Islet of Langerhans (tissue), 1 donor: Measurements from ENCODE around the gene HSF5.

Source experiments
- FAIRE-seq: peaks from one replicate; lab custom pipeline; 2011; peaks lifted over from hg19 to GRCh38; lab: Jason Lieb, UNC

Gene HSF5

GRCh38 chr17:58383892-58384462, 104.2 kb downstream of the HSF5 start:
- no peak for FAIRE-seq

- no peak for FAIRE-seq
Measured at GRCh38 chr17:58382872-58383242, 105.4 kb downstream of the HSF5 start.

GRCh38 chr17:58382108-58382871, 105.9 kb downstream of the HSF5 start:
- no peak for FAIRE-seq

- FAIRE-seq, result no peak
Measured at GRCh38 chr17:58381124-58382035, 106.8 kb downstream of the HSF5 start.

- FAIRE-seq, result no peak
Measured at GRCh38 chr17:58380207-58381123, 107.7 kb downstream of the HSF5 start.

GRCh38 chr17:58379511-58379824, 108.7 kb downstream of the HSF5 start:
- no peak for FAIRE-seq

- no peak for FAIRE-seq
Measured at GRCh38 chr17:58378733-58379510, 109.3 kb downstream of the HSF5 start.

- no peak for FAIRE-seq
Measured at GRCh38 chr17:58377661-58378060, 110.5 kb downstream of the HSF5 start.

GRCh38 chr17:58377093-58377601, 111.1 kb downstream of the HSF5 start:
- FAIRE-seq, result no peak

GRCh38 chr17:58376472-58377000, 111.7 kb downstream of the HSF5 start:
- no peak for FAIRE-seq

- FAIRE-seq, result no peak
Measured at GRCh38 chr17:58375811-58376210, 112.4 kb downstream of the HSF5 start.

- FAIRE-seq, result no peak
Measured at GRCh38 chr17:58375256-58375655, 113.0 kb downstream of the HSF5 start.

GRCh38 chr17:58373923-58374322, 114.3 kb downstream of the HSF5 start:
- no peak for FAIRE-seq

- FAIRE-seq, result no peak
Measured at GRCh38 chr17:58373003-58373402, 115.2 kb downstream of the HSF5 start.

GRCh38 chr17:58371300-58371950, 116.8 kb downstream of the HSF5 start:
- no peak for FAIRE-seq

- no peak for FAIRE-seq
Measured at GRCh38 chr17:58370716-58371115, 117.5 kb downstream of the HSF5 start.

- no peak for FAIRE-seq
Measured at GRCh38 chr17:58370309-58370708, 117.9 kb downstream of the HSF5 start.
